ENCODE measurements around the gene BCAR3.
"Not testable (repeated sequence)": the region's sequence is repeated elsewhere in the genome, so short reads cannot be mapped to it uniquely, and the experiment has no call there.

Gene BCAR3

DNA sequence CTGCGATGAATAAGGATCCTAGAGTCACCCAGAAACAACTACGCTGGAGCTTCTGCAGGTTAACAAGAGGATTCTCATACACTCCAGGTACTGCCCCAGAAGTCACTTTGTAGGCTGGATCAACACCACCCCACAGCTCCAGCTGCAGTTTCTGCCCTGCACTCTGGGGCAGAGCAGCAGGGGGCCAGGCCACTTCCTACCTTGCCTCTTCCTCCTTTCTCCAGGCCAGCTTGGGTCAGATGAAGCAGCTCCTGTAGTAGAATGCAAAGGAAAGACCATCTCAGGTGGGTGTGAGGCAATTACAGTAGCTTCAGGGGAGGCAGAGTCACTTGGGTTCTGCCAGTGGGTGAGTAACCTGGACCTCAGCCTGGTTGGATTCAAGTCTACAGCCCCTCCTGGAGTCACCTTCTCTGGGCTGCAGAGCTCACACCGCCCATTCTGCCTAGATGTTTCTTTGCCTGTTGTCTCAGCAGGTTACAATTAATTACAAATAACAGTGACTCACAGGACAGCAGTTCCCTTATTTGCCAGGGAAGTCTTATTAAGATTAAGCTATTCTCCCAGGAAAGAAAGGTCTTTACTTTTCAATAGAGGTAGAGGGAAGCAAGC is 24.4 kb upstream of the BCAR3 start:
- DNase-seq (ENCODE audit: low spot score), result no peak

DNA sequence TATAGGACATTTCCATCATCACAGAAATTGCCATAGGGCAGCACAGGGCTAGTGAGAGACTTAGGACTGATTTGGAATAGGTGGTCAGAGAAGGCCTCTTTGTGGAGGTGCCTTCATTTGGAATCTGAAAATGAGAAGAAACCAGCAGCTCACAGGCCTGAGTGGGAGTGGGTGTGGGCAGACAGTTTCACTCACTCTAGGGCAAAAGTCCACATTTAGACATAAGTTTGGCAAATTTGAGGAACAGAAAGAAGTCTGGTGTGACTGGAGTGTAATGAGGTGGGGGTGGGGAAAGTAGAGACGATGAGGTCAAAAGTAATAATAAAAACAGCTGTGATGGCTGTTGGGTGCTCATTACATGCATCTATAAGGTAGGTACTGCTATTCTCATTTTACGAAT is 22.4 kb upstream of the BCAR3 start:
- no peak for DNase-seq (ENCODE audit: low spot score)

DNA sequence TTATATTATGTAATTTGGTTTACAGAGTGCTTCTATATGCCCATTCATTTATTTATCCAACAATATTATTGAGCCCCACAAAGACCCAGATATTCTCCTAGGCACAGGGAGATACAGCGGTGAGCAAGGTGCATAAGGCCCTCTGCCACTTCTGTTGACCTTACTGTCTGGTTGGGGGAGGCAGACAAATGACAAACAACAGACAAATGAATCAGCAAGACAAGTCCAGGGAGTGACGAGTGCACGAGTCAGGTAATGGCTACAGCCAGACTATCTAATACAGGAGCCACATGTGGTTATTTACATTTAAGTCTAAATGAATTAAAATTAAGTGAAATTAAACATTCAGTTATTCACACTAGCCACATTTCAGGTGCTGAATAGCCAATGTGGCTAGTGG is 22.0 kb upstream of the BCAR3 start:
- no peak for DNase-seq (ENCODE audit: low spot score)

DNA sequence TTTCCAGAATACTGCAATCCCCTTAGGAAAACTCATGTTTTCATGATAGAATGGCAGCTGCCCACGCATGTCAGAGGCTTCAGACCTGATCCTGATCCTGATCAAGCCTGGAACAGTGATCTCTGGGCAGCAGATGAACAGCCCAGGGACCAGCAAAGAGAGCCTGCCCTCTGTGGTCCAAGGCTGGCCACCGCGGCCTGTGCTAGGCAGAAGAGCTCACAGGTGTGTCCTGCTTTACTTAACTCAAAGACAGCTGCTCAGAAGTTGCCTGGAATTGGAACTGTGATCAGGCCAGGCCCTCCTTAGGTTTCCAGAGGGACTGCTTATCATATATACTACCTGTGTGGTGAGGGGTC is 21.2 kb upstream of the BCAR3 start:
- DNase-seq (ENCODE audit: low spot score), result no peak

DNA sequence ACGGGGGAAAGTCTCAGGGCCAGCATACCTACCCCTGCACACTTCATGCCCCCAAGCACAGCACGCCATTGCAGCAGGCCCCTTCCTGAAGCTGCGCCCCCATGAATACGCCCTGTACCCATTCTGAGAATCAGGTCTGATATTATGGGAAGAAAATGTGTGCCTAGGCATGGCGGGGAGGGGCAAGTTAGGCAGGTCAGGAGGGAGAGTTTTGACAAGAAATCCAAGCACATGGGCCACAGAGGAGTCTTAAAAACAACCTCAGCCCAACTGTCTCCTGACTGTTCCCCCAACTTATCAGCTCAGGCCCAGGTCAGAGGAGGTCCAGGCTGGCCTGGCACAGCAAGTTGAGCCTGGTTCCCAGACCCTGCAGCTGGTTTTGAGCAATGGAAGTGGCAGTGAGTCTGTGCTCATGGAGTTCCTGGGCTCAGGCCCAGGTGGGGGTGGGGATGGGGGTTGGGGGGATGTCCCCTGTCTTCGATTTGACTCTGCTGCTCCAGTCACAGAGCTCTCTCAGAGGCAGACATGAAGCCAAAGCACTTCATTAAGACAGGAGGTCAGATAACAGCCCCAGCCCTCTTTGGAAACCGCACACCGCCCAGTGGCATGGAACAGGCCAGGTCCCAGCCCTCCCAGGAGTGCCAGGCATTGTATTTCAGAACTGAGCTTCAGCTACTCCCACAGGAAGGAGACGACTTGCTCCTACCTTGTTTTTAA is 20.6 kb upstream of the BCAR3 start:
- DNase-seq (ENCODE audit: low spot score), result no peak

DNA sequence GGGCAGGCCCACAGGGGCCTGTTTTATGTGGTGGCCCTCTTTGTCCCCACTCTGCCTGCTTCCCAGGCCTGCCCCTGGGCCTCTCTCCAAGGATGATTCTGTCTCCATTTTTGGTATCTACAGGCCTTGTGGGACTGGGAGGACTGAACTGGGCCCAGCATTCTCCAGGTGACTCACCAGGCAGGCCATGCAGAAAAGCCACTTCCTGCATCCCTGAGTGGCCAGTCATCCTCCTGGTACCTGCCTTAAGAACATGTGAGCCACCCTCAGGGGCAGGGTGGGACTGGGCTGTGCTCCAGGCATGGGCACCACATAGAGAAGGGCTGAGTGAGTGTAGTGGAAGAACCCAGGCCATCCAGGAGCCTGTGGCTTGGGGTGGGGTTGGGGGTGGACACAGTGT is 20.0 kb upstream of the BCAR3 start:
- peak; percentile 99 for DNase-seq (ENCODE audit: low spot score)

DNA sequence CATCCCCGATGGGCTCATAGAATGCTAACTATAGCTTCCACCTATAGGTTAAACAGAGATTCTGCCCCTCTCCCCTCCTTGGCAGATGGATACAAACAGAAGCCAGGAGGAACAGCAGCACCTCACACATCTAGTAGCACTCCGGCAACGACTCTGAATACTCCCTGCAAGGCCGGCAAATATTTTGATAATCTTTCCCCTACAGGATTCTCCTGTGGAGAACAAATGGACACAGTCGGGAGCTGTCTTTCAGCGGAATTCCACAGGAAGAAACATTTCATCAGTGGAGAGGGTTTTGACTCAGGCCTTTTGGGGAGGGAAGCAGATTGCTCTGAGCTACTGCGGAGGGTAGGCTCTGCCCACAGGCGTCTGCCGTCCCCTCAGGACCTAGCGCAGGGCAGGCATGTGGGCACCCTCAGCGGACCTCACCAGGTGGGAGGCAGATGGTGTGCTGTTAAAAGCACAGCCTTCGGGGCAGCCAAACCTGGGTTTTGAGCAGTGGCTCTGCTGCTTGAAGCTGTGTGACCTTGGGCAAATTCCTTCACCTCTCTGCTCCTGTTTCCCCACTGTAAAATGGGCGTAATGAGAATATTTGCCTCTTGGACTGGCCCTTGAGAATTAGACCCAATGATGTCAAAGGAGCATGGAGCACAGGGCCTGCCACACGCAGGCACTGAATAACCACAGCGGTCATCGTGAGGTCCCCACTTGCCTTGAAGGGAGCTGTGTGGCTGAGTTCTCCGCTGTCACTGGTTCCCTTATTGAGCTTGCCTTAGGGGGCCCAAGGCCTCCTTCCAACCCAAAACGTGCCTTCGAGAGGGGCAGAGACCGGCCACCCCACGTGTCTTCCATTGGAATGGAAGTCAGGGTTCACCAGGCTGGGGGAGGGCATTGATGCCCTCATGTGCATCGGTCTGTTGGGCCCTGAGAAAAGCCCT is 19.2 kb upstream of the BCAR3 start:
- DNase-seq (ENCODE audit: low spot score), result no peak

DNA sequence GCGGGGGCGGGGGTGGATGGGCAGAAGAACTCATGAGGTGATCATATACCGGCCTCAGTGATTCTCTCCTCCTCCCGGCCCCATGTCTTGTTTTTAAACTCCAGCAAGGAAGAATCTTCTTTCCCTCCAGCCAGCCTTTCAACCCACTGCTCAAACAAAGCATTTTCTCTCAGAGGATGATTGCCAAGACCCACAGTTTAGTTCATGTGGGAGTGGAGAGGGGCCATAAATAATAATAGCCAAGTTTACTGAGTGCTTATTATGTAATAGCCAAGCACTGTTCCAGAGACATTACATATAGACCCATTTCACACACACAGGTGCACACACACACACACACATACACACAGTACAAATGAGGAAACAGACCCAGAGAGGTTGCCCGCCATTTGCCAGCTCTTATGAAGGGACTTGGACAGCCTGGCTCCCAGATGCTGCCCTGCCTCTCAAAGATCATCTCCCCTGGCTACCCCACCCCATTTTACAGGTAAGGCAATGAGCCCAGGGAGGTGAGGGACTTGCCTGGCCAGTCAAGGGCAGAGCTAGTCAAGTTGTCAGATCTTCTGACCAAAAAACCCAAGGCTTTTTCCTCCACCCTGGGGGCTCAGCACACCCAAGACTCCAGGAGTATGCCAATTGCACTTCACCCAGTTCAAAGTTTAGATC is 18.0 kb upstream of the BCAR3 start:
- DNase-seq (ENCODE audit: low spot score), result no peak

DNA sequence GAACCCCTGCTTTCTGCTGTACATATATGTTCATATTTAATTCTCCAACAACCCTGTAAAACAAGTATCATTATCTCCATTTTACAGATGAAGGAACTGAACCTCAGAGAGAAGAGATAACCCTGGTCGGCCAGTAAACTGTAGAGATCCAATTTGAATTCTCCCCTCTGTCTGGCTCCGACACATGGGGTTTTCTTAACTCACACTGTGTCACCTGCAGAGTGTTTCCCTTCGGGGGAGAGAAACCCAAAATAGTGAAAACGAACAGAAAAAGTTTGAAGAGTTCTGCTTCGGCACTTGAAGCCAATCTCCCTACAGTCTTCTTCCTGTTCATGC is 17.4 kb upstream of the BCAR3 start:
- DNase-seq (ENCODE audit: low spot score), result no peak

DNA sequence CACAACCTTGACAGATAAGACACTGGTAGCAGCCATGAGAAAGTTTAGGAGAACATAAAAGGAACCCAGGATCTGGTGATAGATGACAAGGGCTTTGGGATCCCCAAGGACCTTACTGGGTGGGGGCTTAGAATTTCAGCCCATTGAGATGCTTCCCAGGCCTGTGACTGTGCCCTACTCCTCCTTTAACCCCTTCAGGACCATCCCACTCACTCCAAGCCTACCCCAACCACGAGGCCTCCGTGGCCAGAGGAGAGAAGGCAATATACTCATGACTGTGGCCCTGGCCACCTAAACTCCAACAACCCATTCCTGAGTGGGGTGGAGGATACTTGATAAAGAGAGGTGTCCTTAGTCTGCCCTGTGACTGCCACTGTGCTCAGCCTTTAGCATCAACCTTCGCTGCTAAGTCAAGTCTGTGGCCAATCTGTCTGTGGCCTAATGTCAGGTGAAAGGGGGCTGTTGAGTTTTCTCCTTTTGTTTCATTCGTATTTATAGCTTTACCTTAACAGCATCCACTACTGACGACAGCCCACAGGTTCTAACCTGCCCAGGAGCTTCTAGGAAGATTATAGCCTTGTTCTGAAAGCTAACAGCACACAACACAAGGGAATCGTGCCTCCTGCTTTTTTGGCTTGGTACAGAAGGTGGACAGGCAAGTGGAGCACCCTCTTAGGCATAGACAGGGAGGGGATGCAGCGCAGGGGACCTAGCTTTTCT is 16.9 kb upstream of the BCAR3 start:
- DNase-seq (ENCODE audit: low spot score), result no peak

DNA sequence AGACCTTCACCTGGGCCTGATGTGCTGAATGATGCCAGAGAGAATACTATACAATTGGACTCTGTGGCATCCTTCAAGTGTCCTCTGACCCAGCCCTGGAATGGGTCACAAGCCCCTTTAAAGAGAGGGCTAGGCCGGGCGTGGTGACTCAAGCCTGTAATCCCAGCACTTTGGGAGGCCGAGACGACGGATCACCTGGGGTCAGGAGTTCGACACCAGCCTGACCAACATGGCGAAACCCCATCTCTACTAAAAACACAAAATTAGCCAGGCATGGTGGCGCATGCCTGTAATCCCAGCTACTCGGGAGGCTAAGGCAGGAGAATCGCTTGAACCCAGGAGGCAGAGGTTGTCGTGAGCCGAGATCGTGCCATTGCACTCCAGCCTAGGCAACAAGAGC is 15.9 kb upstream of the BCAR3 start:
- DNase-seq (ENCODE audit: low spot score), result not testable (repeated sequence)

DNA sequence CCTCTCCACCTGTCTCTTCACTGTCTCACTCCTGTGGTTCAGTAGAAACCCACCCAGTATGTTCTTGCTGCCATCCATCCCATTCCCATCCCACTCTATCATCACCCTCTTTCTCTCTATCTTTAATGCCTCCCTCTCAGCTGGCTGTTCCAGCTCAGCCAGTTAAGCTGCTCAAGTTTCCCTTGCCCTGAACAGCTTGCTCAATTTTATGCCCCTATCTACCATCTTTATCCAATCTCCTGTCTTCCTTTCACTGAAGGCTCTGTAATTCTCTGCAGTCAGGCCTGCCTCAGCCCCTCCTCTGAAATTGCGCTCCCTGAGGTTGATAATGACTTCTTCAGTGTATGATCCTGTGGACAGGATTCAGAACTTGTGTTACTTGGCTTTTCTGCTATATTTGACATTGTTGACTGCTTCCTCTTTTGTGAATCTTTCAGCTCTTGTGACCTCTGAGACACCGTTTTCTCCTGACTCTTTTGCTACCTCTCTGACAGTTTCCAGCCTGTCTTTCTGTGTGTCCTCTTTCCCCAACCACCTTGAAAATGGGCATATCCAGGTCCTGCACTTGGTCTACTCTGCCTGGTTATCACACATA is 13.9 kb upstream of the BCAR3 start:
- DNase-seq (ENCODE audit: low spot score), result no peak

DNA sequence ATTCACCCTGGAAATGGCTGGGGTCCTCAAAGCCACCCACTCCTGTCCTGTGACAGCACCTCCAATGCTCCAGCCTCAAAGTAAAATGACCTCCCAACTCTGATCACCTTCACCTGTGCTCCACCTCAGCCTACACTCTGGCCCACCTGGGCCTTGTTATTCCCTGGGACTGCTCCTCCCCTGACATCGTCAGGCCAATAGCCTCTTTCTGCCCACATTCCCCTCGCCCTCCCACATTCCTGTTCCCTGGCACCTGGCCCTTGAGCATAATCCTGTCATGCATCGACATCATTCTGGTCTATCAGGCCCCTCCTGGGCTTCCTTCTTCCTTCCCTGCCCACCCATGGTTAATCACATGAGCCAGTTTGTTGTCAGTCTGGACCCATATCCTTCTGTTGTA is 13.2 kb upstream of the BCAR3 start:
- DNase-seq (ENCODE audit: low spot score), result no peak

DNA sequence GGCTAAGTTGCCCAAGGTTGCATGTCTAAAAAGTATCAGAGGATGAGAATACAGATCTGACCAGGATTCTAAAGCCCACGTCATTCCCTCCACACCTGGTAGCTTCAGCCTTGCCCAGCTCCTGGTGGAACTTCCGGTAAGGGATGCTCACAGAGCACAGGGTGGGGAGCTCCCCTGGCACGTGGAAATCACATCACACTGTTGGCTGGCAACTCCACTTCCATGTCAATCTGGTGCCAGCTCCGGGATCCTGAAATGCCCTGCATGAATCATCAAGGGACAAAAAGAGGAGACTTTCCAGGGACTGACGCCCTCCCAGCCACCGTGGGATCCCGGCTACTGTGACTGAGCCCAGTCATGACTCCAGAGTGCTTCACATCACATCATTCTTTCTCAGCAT is 12.4 kb upstream of the BCAR3 start:
- DNase-seq (ENCODE audit: low spot score), result peak; percentile 51

DNA sequence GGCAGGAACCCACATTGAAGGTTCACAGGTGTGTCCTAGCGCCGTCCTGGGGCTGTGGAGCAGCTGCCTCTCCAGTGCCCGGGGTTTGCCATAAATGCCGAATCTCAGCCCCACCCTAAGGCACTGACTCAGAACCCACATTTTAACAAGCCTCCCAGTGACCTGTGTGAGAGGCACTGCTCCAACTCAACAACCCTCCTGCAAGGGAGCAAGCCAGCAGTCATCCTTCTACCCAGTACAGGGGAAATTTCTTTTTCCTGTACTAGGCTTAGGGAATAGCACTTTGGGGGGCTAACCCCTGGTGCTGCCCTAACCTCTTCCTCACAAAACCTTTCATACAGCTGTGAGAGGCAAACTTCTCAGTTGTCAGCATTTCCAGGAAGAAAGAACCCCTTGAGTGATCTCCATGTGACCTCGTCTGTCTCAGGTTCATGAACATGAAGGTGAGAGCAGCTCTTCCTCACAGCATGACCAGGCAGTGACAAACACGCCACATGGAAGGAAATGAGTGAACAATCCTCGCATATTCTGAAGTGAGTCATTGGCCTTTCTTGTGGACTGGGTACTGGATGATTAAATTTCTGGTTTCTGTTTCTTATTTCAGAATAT is 11.4 kb upstream of the BCAR3 start:
- peak; percentile 86 for DNase-seq (ENCODE audit: low spot score)

DNA sequence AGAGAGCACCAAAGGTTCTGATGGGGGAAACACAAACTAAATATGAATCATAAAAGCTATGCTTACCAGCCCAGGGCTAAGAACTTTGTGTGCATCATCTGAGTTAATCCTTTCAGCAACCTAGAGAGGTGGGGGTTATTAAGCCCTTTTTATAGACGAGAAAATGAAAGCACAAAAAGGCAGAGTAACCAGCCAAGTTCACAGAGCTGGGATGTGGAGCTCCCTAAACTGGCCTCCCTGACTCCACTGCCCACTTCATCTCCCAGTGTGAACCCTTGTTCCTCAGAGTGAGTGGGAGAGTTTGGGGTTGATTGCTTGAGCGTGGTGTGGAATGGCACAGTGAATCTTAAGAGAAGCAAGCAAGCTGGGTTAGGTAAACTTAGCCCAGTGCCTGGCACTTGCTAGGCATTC is 10.8 kb upstream of the BCAR3 start:
- DNase-seq (ENCODE audit: low spot score), result no peak

DNA sequence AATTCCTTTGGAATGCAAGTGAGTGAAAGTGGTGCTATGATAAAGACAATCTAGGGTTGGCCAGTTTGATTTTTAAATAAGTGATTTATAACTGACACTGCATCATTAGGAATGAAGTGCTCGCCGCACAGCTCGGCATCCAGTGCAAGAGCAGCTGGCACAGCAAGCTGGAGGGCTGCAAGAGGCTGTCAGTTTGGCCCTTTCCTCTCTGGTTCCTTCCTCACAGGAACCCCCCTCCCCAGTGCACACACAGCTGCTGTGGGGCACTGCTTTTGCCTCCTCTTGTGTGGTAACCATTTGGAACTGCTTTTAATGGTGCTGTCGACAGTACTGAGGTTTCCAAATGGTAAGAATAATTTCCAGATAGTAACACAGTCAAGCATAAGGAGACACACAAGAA is 10.4 kb upstream of the BCAR3 start:
- DNase-seq (ENCODE audit: low spot score), result no peak

DNA sequence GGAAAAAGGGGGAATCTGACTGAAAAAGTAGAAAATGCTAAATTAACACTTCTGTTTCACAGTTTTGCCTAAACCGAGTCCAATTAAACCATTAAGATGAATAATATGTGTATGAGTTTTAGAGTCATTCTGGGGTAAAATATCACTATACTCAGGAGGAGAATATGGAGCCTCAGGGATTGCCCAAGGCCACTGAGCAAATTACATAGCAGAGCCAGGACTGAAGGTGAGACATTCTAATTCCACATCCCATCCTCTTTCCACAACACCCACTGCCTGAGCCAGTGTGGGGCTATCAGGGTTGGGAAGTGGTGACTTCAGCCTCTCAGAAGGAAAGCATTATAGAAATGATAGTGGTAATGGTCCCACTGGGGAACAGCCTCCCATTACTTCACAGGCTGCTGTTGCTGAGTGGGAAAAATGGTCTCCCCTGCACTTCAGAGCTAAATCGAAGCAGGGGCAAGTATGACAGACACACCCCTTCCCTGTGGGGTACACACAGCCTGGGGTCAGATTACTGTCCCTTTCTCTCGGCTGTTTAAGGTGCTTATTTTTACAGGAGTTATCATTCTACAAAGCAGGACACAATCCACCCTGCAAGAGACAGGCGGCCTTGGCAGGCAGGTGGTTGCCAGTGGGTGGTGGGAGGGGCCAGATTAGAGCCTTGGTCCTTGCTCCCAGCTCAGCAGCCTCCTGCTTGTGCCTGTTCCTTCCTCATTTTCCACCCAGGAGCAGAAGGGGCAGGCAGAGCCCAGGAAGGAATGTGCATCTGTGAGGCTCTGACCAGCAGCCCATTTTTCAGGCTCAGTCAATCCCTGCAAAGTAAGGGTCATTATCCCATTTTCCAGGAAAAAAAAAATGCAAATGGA is 9.5 kb upstream of the BCAR3 start:
- no peak for DNase-seq (ENCODE audit: low spot score)

DNA sequence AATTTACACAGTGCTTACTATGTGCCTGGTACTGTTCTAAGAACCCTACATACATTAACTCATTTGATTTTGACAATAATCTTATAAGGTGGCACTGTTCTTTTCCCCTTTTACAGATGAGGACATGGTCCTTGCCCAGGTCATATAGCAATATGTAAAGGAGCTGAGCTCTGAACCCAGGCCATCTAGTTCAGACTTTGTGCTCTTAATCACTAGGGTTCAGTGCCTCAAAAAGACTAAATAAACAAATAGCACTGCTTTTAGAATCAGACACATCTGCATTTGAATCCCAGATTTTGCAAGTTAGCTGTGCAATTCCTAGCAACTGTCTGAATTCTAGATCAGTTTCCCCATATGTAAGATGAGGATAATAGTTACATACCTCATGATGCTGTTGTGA is 8.7 kb upstream of the BCAR3 start:
- no peak for DNase-seq (ENCODE audit: low spot score)

DNA sequence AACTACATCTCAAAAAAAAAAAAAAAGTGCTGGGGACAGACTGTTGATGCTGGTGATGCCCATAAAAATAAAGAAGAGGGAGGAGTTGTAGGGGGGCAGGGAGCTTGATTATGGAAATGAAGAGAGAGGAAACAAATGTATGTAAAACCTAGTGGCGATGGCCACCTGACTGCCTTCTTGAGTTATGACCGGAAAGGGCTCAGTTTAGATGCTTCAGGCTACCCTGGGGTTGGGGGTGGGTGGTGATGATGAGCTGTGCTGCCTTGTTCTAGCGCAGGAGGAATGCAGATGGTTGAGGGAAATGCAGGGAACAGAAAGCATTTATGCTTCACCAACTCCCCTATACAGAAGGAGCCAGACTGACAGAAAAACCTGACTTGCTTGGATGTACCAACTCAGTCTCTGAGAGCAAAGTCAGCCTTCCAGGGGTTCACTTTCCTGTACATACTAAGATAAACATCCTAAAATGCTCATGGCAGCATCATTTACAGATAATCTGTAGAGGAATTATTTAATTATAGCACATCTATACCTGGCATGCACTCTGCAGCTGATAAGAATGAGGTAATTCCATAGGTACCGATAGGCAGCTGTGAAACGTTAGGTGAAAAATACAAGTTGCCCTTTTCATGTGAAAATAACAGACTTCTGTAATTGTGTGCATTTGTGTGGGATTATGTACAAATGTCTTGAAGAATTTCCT is 8.0 kb upstream of the BCAR3 start:
- no peak for DNase-seq (ENCODE audit: low spot score)

All from AG08395 (cell line).